Neuron (in vitro differentiated cells): ENCODE results near the gene TNFRSF6B.
"Not testable (repeated sequence)": the region's sequence is repeated elsewhere in the genome, so short reads cannot be mapped to it uniquely, and the experiment has no call there.

Experiments
- H2AFZ ChIP-seq: one replicate; pipeline ENCODE4 v1.6.1; 2013; ENCODE audit warnings: low read depth, mild to moderate bottlenecking, inconsistent platforms, low read length, moderate library complexity
- H3K27me3 ChIP-seq: one replicate; pipeline ENCODE4 v1.6.1; 2013; ENCODE audit warnings: low read length; ENCODE audit not compliant: insufficient read depth
- H3K36me3 ChIP-seq: one replicate; pipeline ENCODE4 v1.6.1; 2013; ENCODE audit warnings: low read length; ENCODE audit not compliant: insufficient read depth
- H3K4me1 ChIP-seq: one replicate; pipeline ENCODE4 v1.6.1; 2013; ENCODE audit warnings: low read length; ENCODE audit not compliant: insufficient read depth
- H3K4me3 ChIP-seq: 2 replicates; pipeline ENCODE4 v1.5.1; 2013; ENCODE audit warnings: mild to moderate bottlenecking, low read length, moderate library complexity
- H3K9me3 ChIP-seq: one replicate; pipeline ENCODE4 v1.6.1; 2013; ENCODE audit warnings: low read length

The TNFRSF6B gene

GRCh38 chr20:63706852-63707557 lies 10.6 kb downstream of the TNFRSF6B start:
- Histone ChIP-seq H3K27me3 (no peaks in the 10 kb centered on the region), H3K4me1 (peaks cover 20% of the 10 kb centered on the region), H2AFZ (peak overlapping the region; percentile 68), H3K36me3 (peaks cover 49% of the 10 kb centered on the region), H3K9me3 (peaks cover 6% of the 10 kb centered on the region), H3K4me3 (peak overlapping the region; percentile 63)

- Histone ChIP-seq H3K27me3 (no peaks in the 10 kb centered on the region), H3K36me3 (peaks cover 55% of the 10 kb centered on the region)
Observed at GRCh38 chr20:63707558-63708300, 11.3 kb downstream of the TNFRSF6B start, which contains the start of the genes ARFRP1 and ZGPAT. Gene ARFRP1 (minus strand): TSS chr20:63707976. CDS start chr20:63707091, 885 bp downstream. Gene ZGPAT (plus strand): TSS chr20:63708039. CDS start chr20:63708581, 542 bp downstream.

GRCh38 chr20:63708301-63709148 lies 12.1 kb downstream of the TNFRSF6B start:
- H3K4me3 ChIP-seq = peak overlapping the region; percentile 63
- peaks cover 62% of the 10 kb centered on the region for H3K36me3 ChIP-seq
- H3K4me1 ChIP-seq = peaks cover 20% of the 10 kb centered on the region
- H3K27me3 ChIP-seq = no peaks in the 10 kb centered on the region
- peaks cover 13% of the 10 kb centered on the region for H3K9me3 ChIP-seq
- H2AFZ ChIP-seq = no peak overlapping the region

More at GRCh38 chr20:63707558-63708300, 11.3 kb downstream of the TNFRSF6B start, which contains the start of the genes ARFRP1 and ZGPAT:
- Histone ChIP-seq H3K4me3 (peak within 1 kb of the TSS; percentile 63), H3K4me1 (peaks cover 20% of the 10 kb centered on the region), H3K9me3 (peaks cover 12% of the 10 kb centered on the region), H2AFZ (peak within 1 kb of the TSS; percentile 68)

DNA sequence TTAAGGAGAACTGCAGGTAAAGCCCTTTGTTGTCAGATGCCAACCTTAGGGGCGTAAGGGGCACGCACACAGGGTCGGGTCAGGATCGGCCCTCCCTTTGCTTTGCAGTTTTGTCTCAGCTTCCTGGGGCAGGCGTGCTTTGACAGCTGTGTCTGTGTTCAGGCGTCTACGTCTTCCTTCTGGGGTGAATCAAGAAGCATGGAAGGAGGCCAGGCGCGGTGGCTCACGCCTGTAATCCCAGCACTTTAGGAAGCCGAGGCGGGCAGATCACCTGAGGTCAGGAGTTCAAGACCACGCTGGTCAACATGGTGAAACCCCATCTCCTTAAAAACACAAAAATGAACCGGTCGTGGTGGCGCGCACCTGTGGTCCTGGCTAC lies 12.7 kb downstream of the TNFRSF6B start:
- Histone ChIP-seq H3K4me1 (peaks cover 20% of the 10 kb centered on the region), H2AFZ (no peak overlapping the region), H3K4me3 (peak overlapping the region; percentile 63), H3K36me3 (peaks cover 57% of the 10 kb centered on the region), H3K27me3 (no peaks in the 10 kb centered on the region), H3K9me3 (peaks cover 13% of the 10 kb centered on the region)

GRCh38 chr20:63711085-63711645 lies 14.7 kb downstream of the TNFRSF6B start:
- Histone ChIP-seq H3K9me3 (peaks cover 21% of the 10 kb centered on the region), H3K4me3 (no peak overlapping the region), H3K36me3 (peaks cover 48% of the 10 kb centered on the region), H2AFZ (no peak overlapping the region), H3K4me1 (peaks cover 20% of the 10 kb centered on the region), H3K27me3 (no peaks in the 10 kb centered on the region)

GRCh38 chr20:63712191-63712590 lies 15.7 kb downstream of the TNFRSF6B start:
- no peak overlapping the region for H2AFZ ChIP-seq
- H3K4me3 ChIP-seq = no peak overlapping the region
- peaks cover 50% of the 10 kb centered on the region for H3K36me3 ChIP-seq
- peaks cover 13% of the 10 kb centered on the region for H3K4me1 ChIP-seq
- H3K9me3 ChIP-seq = peaks cover 21% of the 10 kb centered on the region
- H3K27me3 ChIP-seq = no peaks in the 10 kb centered on the region

DNA sequence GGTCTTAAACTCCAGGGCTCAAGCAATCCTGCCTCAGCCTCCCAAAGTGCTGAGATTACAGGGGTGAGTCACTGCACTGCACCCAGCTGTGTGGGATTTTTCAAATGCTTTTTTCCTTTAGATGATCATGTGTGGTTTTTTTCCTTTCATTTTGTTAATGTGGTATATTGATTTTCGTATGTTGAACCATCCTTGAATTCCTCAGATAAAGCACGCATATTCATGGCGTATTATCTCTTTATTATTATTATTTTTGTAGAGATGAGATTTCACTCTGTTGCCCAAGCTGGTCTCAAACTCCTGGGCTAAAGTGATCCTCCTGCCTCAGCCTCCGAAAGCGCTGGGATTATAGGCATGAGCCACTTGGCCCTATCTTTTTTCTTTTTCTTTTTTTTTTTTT lies 18.4 kb downstream of the TNFRSF6B start:
- Histone ChIP-seq H3K4me3 (no peak overlapping the region), H2AFZ (no peak overlapping the region), H3K36me3 (peaks cover 52% of the 10 kb centered on the region), H3K4me1 (no peaks in the 10 kb centered on the region), H3K27me3 (no peaks in the 10 kb centered on the region), H3K9me3 (peaks cover 33% of the 10 kb centered on the region)

DNA sequence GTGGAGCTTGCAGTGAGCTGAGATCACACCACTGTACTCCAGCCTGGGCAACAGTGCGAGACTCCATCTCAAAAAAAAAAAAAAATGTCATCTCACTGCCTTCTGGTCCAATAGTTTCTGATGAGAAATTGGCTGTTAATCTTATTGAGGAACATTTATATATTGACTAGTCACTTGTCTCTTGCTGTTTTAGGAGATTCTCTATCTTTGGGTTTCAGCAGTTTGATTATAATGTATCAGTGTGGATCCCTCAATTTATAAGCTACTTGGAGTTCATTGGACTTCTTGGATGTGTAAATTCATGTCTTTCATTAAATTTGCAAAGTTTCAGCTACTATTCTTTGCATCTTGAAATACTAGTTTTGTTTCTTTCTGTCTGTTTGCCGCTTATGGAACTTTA lies 22.5 kb downstream of the TNFRSF6B start:
- H2AFZ ChIP-seq = no peak overlapping the region
- H3K27me3 ChIP-seq = no peaks in the 10 kb centered on the region
- no peaks in the 10 kb centered on the region for H3K4me1 ChIP-seq
- H3K36me3 ChIP-seq = peaks cover 35% of the 10 kb centered on the region
- H3K9me3 ChIP-seq = peaks cover 20% of the 10 kb centered on the region
- H3K4me3 ChIP-seq = no peak overlapping the region

DNA sequence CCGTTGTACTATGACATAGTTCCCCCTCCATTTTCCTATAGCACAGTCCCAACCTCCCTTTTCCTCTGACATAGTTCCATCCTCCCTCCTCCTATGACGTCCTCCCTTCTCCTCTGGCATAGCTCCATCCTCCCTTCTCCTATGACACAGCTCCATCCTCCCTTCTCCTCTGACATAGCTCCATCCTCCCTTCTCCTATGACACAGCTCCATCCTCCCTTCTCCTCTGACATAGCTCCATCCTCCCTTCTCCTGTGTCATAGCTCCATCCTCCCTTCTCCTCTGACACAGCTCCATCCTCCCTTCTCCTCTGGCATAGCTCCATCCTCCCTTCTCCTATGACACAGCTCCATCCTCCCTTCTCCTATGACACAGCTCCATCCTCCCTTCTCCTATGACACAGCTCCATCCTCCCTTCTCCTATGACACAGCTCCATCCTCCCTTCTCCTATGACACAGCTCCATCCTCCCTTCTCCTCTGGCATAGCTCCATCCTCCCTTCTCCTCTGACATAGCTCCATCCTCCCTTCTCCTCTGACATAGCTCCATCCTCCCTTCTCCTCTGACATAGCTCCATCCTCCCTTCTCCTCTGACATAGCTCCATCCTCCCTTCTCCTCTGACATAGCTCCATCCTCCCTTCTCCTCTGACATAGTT lies 26.6 kb downstream of the TNFRSF6B start:
- H3K4me1 ChIP-seq, H2AFZ ChIP-seq, H3K27me3 ChIP-seq, H3K4me3 ChIP-seq: not testable (repeated sequence)
- H3K36me3 ChIP-seq = peaks cover 21% of the 10 kb centered on the region
- H3K9me3 ChIP-seq = peaks cover 13% of the 10 kb centered on the region

GRCh38 chr20:63730189-63730733 lies 33.8 kb downstream of the TNFRSF6B start:
- H3K4me3 ChIP-seq, H3K4me1 ChIP-seq, H3K27me3 ChIP-seq, H3K9me3 ChIP-seq, H2AFZ ChIP-seq: not testable (repeated sequence)
- peaks cover 31% of the 10 kb centered on the region for H3K36me3 ChIP-seq

GRCh38 chr20:63731410-63731809 lies 35.0 kb downstream of the TNFRSF6B start:
- Histone ChIP-seq H3K27me3 (no peaks in the 10 kb centered on the region), H3K36me3 (peaks cover 34% of the 10 kb centered on the region), H3K9me3 (no peaks in the 10 kb centered on the region), H3K4me1 (no peaks in the 10 kb centered on the region), H3K4me3 (no peak overlapping the region), H2AFZ (no peak overlapping the region)
